T-helper 2 cell treated with Interferon-gamma antibody and Interleukin-4, amounts not matched to agents 100 ng/mL and 5 ng/mL, for 36 hours (primary cell): ENCODE results near the gene CNPY3. TPM values are rescaled to one million over a fixed set of nuclear protein-coding genes. Genes with fewer than 3 reads are reported as not detected.

ENCODE experiments used
- intact Hi-C: fragments of 100-400 bp; cut with micrococcal nuclease; formaldehyde crosslinking; loops from one replicate; pipeline ENCODE4 v1.15.1; 2023
- total RNA-seq: library from RNA; stranded (reverse); gene quantifications from 2 replicates; pipeline ENCODE4 v1.2.3, GENCODE V29; 2022

Gene CNPY3
- total RNA-seq, 1 donor from 2014 or later, result 54.1 TPM

- intact Hi-C loops, result no loop called here
These were observed 49.2 kb downstream of the CNPY3 start for GRCh38 chr6:42978487-42978838.

- intact Hi-C loops, result loop anchor here (1.0 kb wide), 4 partner anchors 34 to 192 kb away; partner anchors contain the start of genes CNPY3, KLC4, MEA1 and MRPL2
These were observed 49.7 kb downstream of the CNPY3 start, which contains the start of gene PEX6 for GRCh38 chr6:42978839-42979522. TSS of gene PEX6 (minus strand) at chr6:42979181. CDS start at chr6:42979150, 31 bp downstream.

GRCh38 chr6:42979523-42980177, 50.4 kb downstream of the CNPY3 start:
- intact Hi-C loops, result loop anchor here (1.0 kb wide), 4 partner anchors 34 to 192 kb away; partner anchors contain the start of genes CNPY3, KLC4, MEA1 and MRPL2

- intact Hi-C loops, result no loop called here
These were observed 52.6 kb downstream of the CNPY3 start for GRCh38 chr6:42981836-42982235.

DNA sequence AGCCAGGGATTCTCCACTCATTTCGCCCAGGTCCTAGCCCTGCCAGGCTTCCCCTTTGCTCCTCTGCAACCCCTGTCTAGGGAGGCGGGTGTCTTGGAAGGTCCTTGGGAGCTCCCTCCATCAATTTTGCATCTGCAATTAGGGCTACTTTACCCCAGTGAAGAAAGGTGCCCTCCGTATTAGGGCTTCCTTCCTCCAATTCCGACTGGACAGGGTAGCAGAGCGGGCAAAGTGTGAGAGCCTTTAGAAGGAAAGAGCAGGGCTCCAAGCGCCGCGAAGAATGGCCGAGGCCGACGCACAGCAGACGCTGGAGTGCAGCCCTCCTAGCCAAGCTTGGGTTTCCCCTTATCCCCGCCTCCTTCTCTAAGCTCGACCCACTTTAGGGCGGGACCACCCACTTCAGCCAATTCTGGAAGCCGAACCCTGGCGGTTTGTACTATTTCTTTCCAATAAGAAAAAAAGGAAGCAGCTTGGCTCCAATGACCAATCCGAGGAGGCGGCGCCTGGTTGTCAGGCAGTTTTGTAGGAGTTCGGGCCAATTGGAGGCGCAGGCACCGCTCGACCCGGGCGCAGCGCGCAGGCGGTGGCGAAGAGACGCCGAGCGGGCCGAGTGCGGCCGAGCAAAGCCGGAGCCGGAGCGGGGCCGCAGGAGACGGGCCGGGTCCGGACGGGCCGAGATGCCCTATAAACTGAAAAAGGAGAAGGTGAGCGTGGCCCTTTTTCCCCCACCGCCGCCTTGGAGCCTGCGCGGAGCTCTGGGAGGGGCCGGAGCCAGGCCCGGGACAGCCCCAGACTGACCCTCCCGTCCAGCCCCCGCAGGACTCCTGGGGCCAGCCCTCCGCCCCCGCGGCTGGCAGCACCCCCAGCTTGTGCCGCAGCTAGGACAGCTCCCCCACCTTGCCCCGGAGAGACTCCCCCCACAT, 55.0 kb downstream of the CNPY3 start, which contains the start of gene PPP2R5D:
Gene PPP2R5D (plus strand): TSS at position 570 of the 923 bp plus-strand sequence. CDS start 108 bp downstream, at position 678.
- intact Hi-C loops, result loop anchor here (1.0 to 2.0 kb wide), 3 partner anchors 30 to 69 kb away; partner anchors contain the start of genes CNPY3, CUL7 and KLHDC3

GRCh38 chr6:42984924-42985475, 55.7 kb downstream of the CNPY3 start:
- intact Hi-C loops, result loop anchor here (1.0 to 2.0 kb wide), 3 partner anchors 29 to 68 kb away; partner anchors contain the start of genes CNPY3, CUL7 and KLHDC3

DNA sequence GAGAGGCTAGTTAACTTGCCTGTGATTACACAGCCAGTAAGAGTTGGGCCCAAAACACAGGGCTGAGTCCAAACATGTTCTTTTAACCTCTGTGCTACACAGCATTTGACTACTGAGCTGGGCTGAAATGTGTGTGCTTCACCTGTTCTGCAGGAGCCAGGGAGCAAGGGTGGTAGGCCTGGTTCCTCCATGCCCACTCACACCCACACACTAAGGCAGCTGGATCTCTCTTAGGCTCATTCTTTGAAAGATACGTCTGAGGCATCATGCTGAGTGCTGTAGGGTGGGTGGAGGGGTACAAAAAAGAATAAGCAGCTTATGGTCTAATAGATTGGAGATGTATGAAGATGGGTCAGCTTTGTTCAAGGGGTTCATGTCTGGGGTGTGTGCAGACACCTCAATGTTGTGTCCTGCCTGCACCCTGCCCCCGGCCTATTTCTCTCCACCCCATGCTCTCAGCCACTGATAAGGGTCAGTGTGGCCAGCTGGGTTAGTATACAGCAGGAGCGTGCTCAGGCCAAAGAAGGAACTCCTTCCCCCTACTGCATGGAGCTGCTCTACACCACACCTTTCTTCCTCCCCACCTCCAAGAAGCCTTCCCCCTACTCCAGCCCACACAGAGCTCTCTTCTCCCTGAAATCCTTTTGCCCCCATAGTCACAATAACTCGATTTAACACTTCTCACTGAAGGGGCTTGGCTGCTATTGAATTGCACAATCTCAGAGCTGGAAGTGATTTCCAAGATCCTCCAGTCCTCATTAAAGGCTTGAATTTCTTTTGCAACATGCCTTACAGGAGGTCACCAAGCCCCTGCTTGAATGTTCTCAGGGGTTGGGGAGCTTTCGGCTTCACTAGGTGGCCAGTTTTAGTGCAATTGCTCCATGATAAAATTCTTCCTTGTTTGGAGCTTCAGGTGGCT, 58.5 kb downstream of the CNPY3 start:
- intact Hi-C loops, result no loop called here

GRCh38 chr6:42988486-42989020, 59.3 kb downstream of the CNPY3 start:
- intact Hi-C loops, result no loop called here

Other genes with a start within 250 kb of the CNPY3 start
- gene PRPH2, start 206.9 kb upstream of the CNPY3 start, total RNA-seq, result not detected in 2 replicates
- gene TBCC, start 183.4 kb upstream of the CNPY3 start, total RNA-seq, result 28.7 and 29.0 TPM in 2 replicates
- 21.8 and 22.3 TPM in 2 replicates for gene BICRAL, start 147.4 kb upstream of the CNPY3 start, total RNA-seq
- gene RPL7L1, start 49.9 kb upstream of the CNPY3 start, total RNA-seq, result 91.0 and 94.7 TPM in 2 replicates
- gene PTCRA, start 13.4 kb upstream of the CNPY3 start, total RNA-seq, result not detected in 2 replicates
- 0.98 and 1.00 TPM in 2 replicates for gene GNMT, start 31.3 kb downstream of the CNPY3 start, total RNA-seq
- gene PEX6, start 49.7 kb downstream of the CNPY3 start, total RNA-seq, result 27.1 and 28.5 TPM in 2 replicates
- gene PPP2R5D, start 55.1 kb downstream of the CNPY3 start, total RNA-seq, result 52.6 and 56.1 TPM in 2 replicates
- 63.6 and 65.6 TPM in 2 replicates for gene MEA1, start 84.5 kb downstream of the CNPY3 start, total RNA-seq
- gene KLHDC3, start 84.8 kb downstream of the CNPY3 start, total RNA-seq, result 65.4 and 67.1 TPM in 2 replicates
- 70.7 and 74.8 TPM in 2 replicates for gene RRP36, start 92.1 kb downstream of the CNPY3 start, total RNA-seq
- 10.6 and 12.0 TPM in 2 replicates for gene CUL7, start 124.4 kb downstream of the CNPY3 start, total RNA-seq
- 47.9 and 50.2 TPM in 2 replicates for gene MRPL2, start 130.0 kb downstream of the CNPY3 start, total RNA-seq
- 10.1 and 11.4 TPM in 2 replicates for gene KLC4, start 130.2 kb downstream of the CNPY3 start, total RNA-seq
- 1.9 TPM in 2 replicates for gene PTK7, start 146.8 kb downstream of the CNPY3 start, total RNA-seq
- gene SRF, start 241.8 kb downstream of the CNPY3 start, total RNA-seq, result 46.5 and 46.8 TPM in 2 replicates